ENCODE measurements around the gene TNFRSF13B.
A peak's percentile ranks its signal among the peaks of the same experiment; 100 is the strongest.

The TNFRSF13B gene

DNA sequence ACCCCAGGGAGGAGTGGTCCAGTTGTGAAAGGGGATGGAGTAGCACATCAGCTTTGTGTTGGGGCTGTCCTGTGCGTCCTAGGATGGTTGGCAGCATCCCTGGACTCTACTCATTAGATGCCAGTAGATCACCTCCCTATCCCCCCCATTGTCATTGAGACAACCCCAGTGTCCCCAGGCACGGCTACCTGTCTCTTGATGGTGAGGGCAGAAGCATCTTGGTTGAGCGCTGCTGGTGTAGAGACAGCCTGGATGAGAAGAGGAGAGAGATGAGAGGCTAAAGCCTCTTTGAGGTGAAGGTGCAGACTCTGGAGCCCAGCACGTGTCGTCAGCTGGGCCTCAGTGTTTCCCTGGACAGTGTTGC lies 55.4 kb downstream of the TNFRSF13B start:
- Histone ChIP-seq H3K4me2 (ENCODE audit: low read length) (peak overlapping the region; percentile 66; the same call in 1 of the 2 replicates), H3K9me3 (ENCODE audit: insufficient read depth, low read length) (no peaks in the 10 kb centered on the region), H4K20me1 (ENCODE audit: insufficient read depth, low read length) (no peaks in the 10 kb centered on the region), H3K4me1 (ENCODE audit: low read length) (peaks cover 47% of the 10 kb centered on the region), H3K79me2 (ENCODE audit: low read length) (no peaks in the 10 kb centered on the region), H3K27ac (ENCODE audit: low read length) (no peak overlapping the region), H3K9ac (ENCODE audit: low read length) (no peak overlapping the region), H3K36me3 (replicated peaks; ENCODE audit: low read depth, low read length) (no peaks in the 10 kb centered on the region), H3K27me3 (ENCODE audit: low read depth, low read length) (no peaks in the 10 kb centered on the region), H3K4me3 (ENCODE audit: low read length) (no peak overlapping the region), H2AFZ (ENCODE audit: low read depth, low read length) (0 out of 2 replicates have a peak overlapping the region, but pooled peaks have one; percentile 31)
- TF ChIP-seq, protein P1, sequence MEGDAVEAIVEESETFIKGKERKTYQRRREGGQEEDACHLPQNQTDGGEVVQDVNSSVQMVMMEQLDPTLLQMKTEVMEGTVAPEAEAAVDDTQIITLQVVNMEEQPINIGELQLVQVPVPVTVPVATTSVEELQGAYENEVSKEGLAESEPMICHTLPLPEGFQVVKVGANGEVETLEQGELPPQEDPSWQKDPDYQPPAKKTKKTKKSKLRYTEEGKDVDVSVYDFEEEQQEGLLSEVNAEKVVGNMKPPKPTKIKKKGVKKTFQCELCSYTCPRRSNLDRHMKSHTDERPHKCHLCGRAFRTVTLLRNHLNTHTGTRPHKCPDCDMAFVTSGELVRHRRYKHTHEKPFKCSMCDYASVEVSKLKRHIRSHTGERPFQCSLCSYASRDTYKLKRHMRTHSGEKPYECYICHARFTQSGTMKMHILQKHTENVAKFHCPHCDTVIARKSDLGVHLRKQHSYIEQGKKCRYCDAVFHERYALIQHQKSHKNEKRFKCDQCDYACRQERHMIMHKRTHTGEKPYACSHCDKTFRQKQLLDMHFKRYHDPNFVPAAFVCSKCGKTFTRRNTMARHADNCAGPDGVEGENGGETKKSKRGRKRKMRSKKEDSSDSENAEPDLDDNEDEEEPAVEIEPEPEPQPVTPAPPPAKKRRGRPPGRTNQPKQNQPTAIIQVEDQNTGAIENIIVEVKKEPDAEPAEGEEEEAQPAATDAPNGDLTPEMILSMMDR (IDR thresholded peaks at IDR 0.05; ENCODE audit: low read depth, low read length), result no peak
- no peak for TF ChIP-seq EZH2phosphoT487 (IDR thresholded peaks at IDR 0.05; ENCODE audit: low read depth)

DNA sequence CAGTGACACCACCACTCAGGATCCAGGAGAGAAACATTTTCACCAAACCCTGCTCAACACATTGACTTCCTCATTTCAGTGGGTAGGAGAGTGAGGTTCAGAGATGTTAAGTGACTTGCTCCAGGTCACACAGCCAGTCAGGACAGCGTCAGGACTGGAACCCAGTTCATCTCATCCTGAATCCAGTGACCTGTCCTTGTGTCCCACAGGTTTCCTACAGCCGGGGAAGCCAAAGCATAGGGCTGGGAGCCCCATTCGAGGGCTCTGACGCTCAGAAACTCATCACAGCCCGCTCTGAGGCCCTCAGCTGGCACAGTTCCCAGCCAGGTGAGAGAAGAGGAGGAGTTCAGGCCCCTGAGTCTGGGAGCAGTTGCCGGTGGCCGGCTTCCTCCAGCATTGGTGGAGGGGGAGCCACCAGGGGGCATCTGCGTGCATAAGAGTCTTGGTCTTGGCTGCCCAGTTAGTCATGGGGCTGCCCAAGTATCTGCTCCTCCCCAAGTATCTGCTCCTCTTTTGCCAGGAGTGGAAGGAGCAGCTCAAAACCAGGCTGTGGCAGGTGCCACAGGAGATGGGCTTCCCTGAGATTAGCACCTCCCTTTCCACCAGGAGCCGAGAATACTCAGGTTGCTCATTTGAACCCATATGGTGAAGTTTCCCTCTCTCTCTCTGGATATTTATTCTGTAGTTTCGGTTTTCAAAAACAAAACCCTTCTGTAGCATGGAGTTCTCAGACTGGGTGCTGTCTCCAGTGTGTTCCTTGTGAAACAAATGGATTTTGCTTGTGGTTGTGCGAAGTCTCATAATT lies 56.0 kb downstream of the TNFRSF13B start:
- Histone ChIP-seq H3K27me3 (ENCODE audit: low read depth, low read length) (no peaks in the 10 kb centered on the region), H3K9me3 (ENCODE audit: insufficient read depth, low read length) (no peaks in the 10 kb centered on the region), H3K9ac (ENCODE audit: low read length) (peak overlapping the region; percentile 46; the same call in 1 of the 2 replicates), H3K4me3 (ENCODE audit: low read length) (no peak overlapping the region), H3K4me2 (ENCODE audit: low read length) (peak overlapping the region; percentile 66), H2AFZ (ENCODE audit: low read depth, low read length) (0 out of 2 replicates have a peak overlapping the region, but pooled peaks have one; percentile 31), H4K20me1 (ENCODE audit: insufficient read depth, low read length) (no peaks in the 10 kb centered on the region), H3K79me2 (ENCODE audit: low read length) (no peaks in the 10 kb centered on the region), H3K27ac (ENCODE audit: low read length) (no peak overlapping the region), H3K4me1 (ENCODE audit: low read length) (peaks cover 53% of the 10 kb centered on the region), H3K36me3 (replicated peaks; ENCODE audit: low read depth, low read length) (no peaks in the 10 kb centered on the region)
- TF ChIP-seq EZH2phosphoT487 (IDR thresholded peaks at IDR 0.05; ENCODE audit: low read depth), result no peak
- TF ChIP-seq, protein P1 (IDR thresholded peaks at IDR 0.05; ENCODE audit: low read depth, low read length), result peak; percentile 51

DNA sequence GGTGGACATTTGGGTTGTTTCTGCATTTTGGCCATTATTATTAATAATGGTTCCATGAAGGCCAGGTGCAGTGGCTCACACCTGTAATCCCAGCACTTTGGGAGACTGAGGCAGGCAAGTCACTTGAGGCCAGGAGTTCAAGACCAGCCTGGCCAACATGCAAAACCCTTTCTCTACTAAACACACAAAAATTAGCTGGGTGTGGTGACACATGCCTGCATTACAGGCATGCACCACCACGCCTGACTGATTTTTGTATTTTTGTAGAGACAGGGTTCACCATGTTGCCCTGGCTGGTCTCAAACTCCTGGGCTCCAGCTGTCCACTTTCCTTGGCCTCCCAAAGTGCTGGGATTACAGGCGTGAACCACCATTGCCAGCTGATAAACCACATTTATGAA lies 58.5 kb downstream of the TNFRSF13B start:
- Histone ChIP-seq H3K27me3 (ENCODE audit: low read depth, low read length) (no peaks in the 10 kb centered on the region), H4K20me1 (ENCODE audit: insufficient read depth, low read length) (no peaks in the 10 kb centered on the region), H3K4me3 (ENCODE audit: low read length) (no peak overlapping the region), H3K27ac (ENCODE audit: low read length) (no peak overlapping the region), H2AFZ (ENCODE audit: low read depth, low read length) (no peak overlapping the region), H3K9me3 (ENCODE audit: insufficient read depth, low read length) (no peaks in the 10 kb centered on the region), H3K4me2 (ENCODE audit: low read length) (no peak overlapping the region), H3K4me1 (ENCODE audit: low read length) (peaks cover 78% of the 10 kb centered on the region), H3K79me2 (ENCODE audit: low read length) (no peaks in the 10 kb centered on the region), H3K36me3 (replicated peaks; ENCODE audit: low read depth, low read length) (no peaks in the 10 kb centered on the region), H3K9ac (ENCODE audit: low read length) (no peak overlapping the region)
- TF ChIP-seq EZH2phosphoT487 (IDR thresholded peaks at IDR 0.05; ENCODE audit: low read depth), result no peak

DNA sequence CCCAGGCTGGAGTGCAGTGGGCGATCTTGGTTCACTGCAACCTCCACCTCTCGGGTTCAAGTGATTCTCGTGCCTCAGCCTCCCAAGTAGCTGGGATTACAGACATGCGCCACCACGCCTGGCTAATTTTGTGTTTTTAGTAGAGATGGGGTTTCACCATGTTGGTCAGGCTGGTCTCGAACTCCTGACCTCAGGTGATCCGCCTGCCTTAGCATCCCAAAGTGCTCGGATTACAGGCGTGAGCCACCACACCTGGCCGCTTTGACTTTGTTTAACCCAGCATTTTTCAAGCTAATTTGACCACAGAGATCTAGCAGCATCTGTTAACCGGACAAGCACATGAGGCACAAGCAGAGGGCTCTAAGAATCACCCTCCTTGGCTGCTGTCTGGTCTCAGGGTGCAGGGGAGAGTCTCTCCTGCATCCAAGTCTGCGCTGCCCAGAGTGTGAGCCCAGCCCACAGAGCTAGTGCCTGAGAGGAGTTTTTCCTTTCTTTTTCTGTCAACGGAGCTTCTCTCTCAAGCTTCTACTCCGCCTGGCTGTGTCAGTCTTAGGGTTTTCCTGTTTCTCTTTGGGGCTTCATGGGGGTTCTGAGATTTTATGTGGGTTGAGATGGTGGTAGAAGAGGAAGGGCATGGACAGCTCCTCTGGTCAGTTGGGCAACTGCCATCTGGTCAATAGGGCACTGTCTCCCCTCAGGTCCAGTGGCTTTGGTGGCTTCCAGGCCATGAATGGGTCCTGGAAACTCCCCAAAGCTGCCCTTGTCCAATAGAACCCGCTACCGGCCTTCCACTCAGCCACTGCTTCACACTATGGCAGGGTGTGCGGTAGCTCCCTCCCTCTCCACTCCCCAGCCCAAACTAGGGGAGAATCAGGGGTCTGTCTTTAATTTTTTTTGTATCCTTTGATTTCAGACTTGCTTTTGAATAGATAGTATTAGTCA lies 59.6 kb downstream of the TNFRSF13B start:
- peak overlapping the region; percentile 49 for H3K4me2 ChIP-seq (ENCODE audit: low read length)
- no peaks in the 10 kb centered on the region for H3K79me2 ChIP-seq (ENCODE audit: low read length)
- peak overlapping the region; percentile 72 for H3K27ac ChIP-seq (ENCODE audit: low read length)
- H3K4me1 ChIP-seq (ENCODE audit: low read length), result peaks cover 90% of the 10 kb centered on the region
- H3K9ac ChIP-seq (ENCODE audit: low read length), result peak overlapping the region; percentile 27
- no peaks in the 10 kb centered on the region for H3K36me3 ChIP-seq (replicated peaks; ENCODE audit: low read depth, low read length)
- no peak for TF ChIP-seq EZH2phosphoT487 (IDR thresholded peaks at IDR 0.05; ENCODE audit: low read depth)
- TF ChIP-seq, protein P1 (IDR thresholded peaks at IDR 0.05; ENCODE audit: low read depth, low read length), result no peak
- H3K27me3 ChIP-seq (ENCODE audit: low read depth, low read length), result no peaks in the 10 kb centered on the region
- no peak overlapping the region for H2AFZ ChIP-seq (ENCODE audit: low read depth, low read length)
- no peaks in the 10 kb centered on the region for H3K9me3 ChIP-seq (ENCODE audit: insufficient read depth, low read length)
- H3K4me3 ChIP-seq (ENCODE audit: low read length), result no peak overlapping the region
- H4K20me1 ChIP-seq (ENCODE audit: insufficient read depth, low read length), result no peaks in the 10 kb centered on the region

Measured in OCI-LY3 (cell line).